G401 (cell line): Measurements from ENCODE around the gene LAMC2. TPM values are rescaled to one million over a fixed set of nuclear protein-coding genes. Genes with fewer than 3 reads are reported as not detected.
"Not testable (repeated sequence)": the region's sequence is repeated elsewhere in the genome, so short reads cannot be mapped to it uniquely, and the experiment has no call there.

Source experiments
- DNase-seq: peaks from one replicate; pipeline ENCODE4 v3.0.0-alpha.2; 2015; ENCODE audit warnings: low spot score
- in situ Hi-C: cut with HindIII; loops from 2 replicates; pipeline ENCODE4 v1.10.0; 2016; ENCODE audit warnings: low sequenced_read_pairs, mixed read lengths
- total RNA-seq: library from RNA; depleted of rRNA; stranded (reverse); fragments of >200 nt; shearing (Covaris generic); gene quantifications from 2 replicates; pipeline ENCODE4 v1.2.3, GENCODE V29; 2014

LAMC2 gene
- total RNA-seq, 1 experiment from 2014 or later: 0.61 TPM

- in situ Hi-C loops: no loop called here
- DNase-seq: no peak
These were observed 61.4 kb downstream of the LAMC2 start for GRCh38 chr1:183247484-183247883.

GRCh38 chr1:183247931-183248330, 61.9 kb downstream of the LAMC2 start:
- DNase-seq: no peak
- in situ Hi-C loops: no loop called here

DNA sequence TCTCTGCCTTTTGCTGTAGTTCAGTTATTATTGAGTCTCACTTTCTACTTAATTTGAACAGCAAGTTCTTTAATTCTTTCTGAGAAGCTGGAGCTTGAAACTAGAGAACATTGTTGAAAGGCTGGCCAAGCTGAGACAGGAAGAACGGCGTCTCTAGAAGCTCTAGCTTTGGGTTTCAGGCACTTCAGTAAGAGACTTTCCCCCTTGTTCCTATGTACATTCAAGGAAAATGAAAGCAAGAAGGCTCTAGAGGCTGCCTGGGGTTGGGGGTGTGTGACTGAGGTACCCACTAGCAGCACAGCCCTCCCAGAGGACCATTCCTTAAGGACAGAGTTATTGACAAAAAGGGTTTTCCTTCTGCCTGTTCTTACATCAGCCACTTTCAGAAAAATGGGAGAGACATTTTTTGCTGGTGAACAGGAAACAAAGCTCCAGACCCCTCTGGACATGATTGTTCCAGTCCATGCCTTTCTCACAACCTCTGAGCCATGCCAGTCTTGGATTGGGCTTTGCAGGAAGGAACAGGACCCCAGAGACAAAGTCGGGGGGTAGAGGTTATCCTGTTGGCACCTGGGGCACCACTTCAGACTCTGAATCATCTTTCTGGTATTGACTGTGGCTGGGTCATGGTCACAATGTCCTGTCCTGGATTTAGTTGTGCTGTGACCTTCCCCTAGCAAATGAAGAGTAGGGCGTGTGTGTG, 63.1 kb downstream of the LAMC2 start:
- in situ Hi-C loops: no loop called here
- no peak for DNase-seq

DNA sequence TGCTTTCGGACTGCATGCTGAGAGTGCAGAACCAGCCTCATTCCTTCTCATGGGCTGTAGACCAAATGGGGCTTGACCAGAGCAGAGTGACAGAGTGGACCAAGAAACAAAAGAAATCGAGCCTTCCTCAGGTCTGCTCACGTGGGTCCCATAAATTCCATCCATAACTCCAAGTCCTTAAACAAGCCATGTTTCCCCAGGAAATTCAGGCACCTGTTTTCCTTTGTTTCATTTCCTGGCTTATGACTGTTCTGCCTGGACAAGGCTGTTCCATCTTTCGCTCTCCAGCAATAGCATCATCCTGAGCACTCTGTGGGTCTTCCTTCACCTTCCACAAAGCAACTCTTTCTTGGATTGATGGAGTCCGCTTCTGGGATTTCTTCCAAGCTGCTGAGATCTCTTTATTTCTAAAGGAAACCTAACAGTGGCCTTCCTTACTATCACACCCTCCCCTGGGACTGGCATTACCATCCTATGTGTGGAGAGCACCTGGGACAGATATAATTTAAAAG, 63.9 kb downstream of the LAMC2 start:
- in situ Hi-C loops: no loop called here
- DNase-seq: no peak

- peak; percentile 52 for DNase-seq
- in situ Hi-C loops: no loop called here
These were observed 65.3 kb downstream of the LAMC2 start for GRCh38 chr1:183251101-183251958.

DNA sequence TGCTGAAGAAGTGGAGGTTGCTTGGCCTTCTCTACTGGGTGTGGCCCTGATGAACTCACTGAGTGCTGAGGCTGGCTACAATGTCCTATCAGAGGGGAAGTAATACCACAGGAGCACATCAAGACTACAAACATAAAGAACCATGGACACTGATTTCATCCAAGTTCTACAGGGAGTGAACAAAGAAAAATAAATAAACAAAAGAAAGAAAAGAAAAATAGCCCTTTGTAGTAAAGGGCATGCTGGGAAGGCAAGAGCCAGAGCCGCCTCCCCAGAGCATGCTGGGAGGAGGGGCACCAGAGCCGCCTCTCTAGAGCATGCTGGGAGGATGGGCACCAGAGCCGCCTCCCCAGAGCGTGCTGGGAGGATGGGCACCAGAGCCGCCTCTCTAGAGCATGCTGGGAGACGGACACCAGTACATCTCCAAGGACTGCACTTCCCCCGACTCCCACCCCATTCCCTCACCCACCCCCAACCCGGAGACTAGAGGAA, 65.9 kb downstream of the LAMC2 start:
- DNase-seq: no peak
- in situ Hi-C loops: no loop called here

- in situ Hi-C loops: no loop called here
These were observed 69.0 kb downstream of the LAMC2 start for GRCh38 chr1:183255073-183255472.

GRCh38 chr1:183259924-183260323, 73.9 kb downstream of the LAMC2 start:
- no peak for DNase-seq
- in situ Hi-C loops: no loop called here

More at GRCh38 chr1:183255073-183255472, 69.0 kb downstream of the LAMC2 start:
- DNase-seq: no peak

DNA sequence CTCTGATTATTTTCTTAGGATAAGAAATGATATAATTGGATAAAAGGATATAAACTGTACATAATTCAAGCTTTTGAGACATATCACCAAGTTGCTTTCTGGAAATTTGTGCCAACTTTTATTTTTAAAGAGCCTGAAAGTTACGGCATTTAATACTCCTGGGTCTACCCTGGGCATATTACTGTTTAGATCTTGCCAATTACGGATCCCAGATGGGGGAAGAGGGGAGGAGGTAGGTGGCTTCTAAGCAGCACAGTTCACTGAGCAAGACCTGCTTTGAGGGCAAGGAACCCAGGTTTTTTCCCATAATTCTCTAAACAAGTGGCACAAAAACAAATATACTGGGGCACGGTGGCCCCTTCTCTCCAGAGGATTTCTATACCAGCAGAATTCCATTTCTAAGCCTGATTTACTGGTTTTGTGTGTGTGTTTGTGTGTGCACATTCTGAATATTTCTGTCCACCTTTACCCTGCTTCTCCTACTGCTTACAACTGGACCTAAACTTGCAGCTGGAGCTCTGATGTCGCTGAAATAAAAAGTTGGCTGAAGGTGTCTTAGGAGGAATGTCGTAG, 76.7 kb downstream of the LAMC2 start:
- DNase-seq: no peak
- in situ Hi-C loops: no loop called here

DNA sequence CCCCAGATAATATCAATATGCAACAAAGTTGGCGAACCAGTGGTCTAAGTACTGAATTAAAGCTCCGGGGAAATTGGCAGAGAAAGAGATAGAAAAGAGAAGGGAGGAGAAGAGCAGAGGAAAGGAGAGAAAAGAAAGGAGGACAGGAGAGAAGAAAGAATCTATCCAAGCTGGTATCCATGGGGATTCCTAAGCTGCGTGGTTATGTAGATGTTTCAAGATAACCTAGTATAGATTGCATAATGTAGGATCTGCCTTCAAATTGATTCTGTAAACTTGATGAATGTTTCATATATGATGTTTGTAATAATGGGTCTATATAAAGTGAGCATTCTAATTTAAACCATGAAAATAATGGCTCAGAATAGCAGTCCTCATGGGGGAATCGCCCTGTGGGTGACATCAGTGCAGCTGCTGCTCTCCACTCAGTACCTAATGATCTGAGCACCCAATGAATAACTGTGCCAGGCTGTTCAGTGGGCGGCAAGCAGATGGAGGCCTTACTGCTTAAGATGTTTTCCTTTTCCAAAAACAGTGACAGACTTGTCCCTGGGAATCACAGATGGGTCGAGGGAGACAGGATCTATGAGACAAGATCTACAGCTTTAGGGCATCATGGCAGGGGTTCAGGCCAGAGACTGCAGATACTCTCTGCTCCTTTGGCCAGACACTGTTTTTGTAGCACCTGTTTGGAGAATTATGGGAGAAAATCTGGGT, 78.0 kb downstream of the LAMC2 start:
- DNase-seq: no peak
- in situ Hi-C loops: no loop called here

- no peak for DNase-seq
- in situ Hi-C loops: no loop called here
These were observed 81.8 kb downstream of the LAMC2 start for GRCh38 chr1:183267646-183268431.

GRCh38 chr1:183270541-183271141, 84.6 kb downstream of the LAMC2 start:
- DNase-seq: no peak
- in situ Hi-C loops: no loop called here

GRCh38 chr1:183272390-183272848, 86.4 kb downstream of the LAMC2 start:
- in situ Hi-C loops: no loop called here
- no peak for DNase-seq

DNA sequence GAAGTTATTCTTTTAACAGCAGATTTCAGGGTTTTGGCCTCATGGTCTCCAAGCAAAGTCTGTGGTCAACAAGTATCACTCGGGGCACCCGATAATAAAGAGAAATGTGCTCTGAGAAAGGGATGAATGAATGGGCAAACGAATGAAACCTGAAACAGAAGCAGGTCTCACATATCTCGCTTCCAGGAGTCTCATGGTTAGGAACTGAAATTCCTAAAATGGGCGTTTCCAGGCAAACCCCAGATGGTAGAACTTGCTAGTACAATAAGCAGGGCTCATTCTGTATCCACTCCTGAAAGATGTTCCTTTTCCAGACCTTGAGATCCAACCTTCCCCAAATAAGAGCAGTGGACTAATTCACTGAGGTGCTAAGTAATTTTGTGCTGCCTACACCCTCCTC, 87.2 kb downstream of the LAMC2 start:
- in situ Hi-C loops: no loop called here

GRCh38 chr1:183273984-183274383, 87.9 kb downstream of the LAMC2 start:
- DNase-seq, in situ Hi-C loops: not testable (repeated sequence)

More for the DNA sequence above, 87.2 kb downstream of the LAMC2 start:
- DNase-seq: no peak

GRCh38 chr1:183274836-183275235, 88.8 kb downstream of the LAMC2 start:
- in situ Hi-C loops: no loop called here

GRCh38 chr1:183275322-183275721, 89.3 kb downstream of the LAMC2 start:
- DNase-seq: no peak
- in situ Hi-C loops: no loop called here

More at GRCh38 chr1:183274836-183275235, 88.8 kb downstream of the LAMC2 start:
- DNase-seq: no peak
